Neural cell (in vitro differentiated cells): ENCODE data around the gene AKT3. TPM values are rescaled to one million over a fixed set of nuclear protein-coding genes. Genes with fewer than 3 reads are reported as not detected.
A peak's percentile ranks its signal among the peaks of the same experiment; 100 is the strongest.

Experiments
- H2AFZ ChIP-seq: fragments of 200-600, 300-800 bp; sonication (generic), shearing (Covaris generic); 2 replicates; pipeline ENCODE4 v1.6.0; 2014; ENCODE audit warnings: low read depth, mild to moderate bottlenecking, antibody characterized with exemption, low read length, moderate library complexity
- H3F3A ChIP-seq: fragments of 200-600 bp; shearing (Covaris generic); 2 replicates; pipeline ENCODE4 v1.6.1; 2016; ENCODE audit warnings: mild to moderate bottlenecking, moderate library complexity, mixed read lengths, antibody characterized with exemption, low read length; ENCODE audit not compliant: insufficient read depth, poor library complexity, severe bottlenecking
- H3K27ac ChIP-seq: fragments of 200-600, 300-800 bp; sonication (generic), shearing (Covaris generic); 2 replicates; pipeline ENCODE4 v1.5.1; 2014; ENCODE audit warnings: mild to moderate bottlenecking, low read length, moderate library complexity
- H3K27me3 ChIP-seq: fragments of 300-800, 200-600 bp; sonication (generic), shearing (Covaris generic); 2 replicates; pipeline ENCODE4 v1.6.0; 2014; ENCODE audit warnings: mild to moderate bottlenecking, low read depth, low read length, moderate library complexity; ENCODE audit not compliant: insufficient read depth
- H3K36me3 ChIP-seq: fragments of 300-800, 200-600 bp; sonication (generic), shearing (Covaris generic); 2 replicates; pipeline ENCODE4 v1.5.1; 2014; ENCODE audit warnings: mild to moderate bottlenecking, antibody characterized with exemption, low read length, moderate library complexity; ENCODE audit not compliant: insufficient read depth
- H3K4me2 ChIP-seq: fragments of 300-800, 200-600 bp; sonication (generic), shearing (Covaris generic); 2 replicates; pipeline ENCODE4 v1.6.0; 2014; ENCODE audit warnings: mild to moderate bottlenecking, low read length
- H3K4me3 ChIP-seq: fragments of 300-800, 200-600 bp; sonication (generic), shearing (Covaris generic); 2 replicates; pipeline ENCODE4 v1.5.1; 2014; ENCODE audit warnings: mild to moderate bottlenecking, low read length, moderate library complexity
- H3K79me2 ChIP-seq: fragments of 200-600 bp; shearing (Covaris generic); replicated peaks from 2 replicates; pipeline ENCODE4 v1.6.0; 2014; ENCODE audit warnings: mild to moderate bottlenecking, low read length, moderate library complexity; ENCODE audit not compliant: insufficient read depth
- H3K9ac ChIP-seq: fragments of 300-800, 200-600 bp; sonication (generic), shearing (Covaris generic); 2 replicates; pipeline ENCODE4 v1.6.1; 2016; ENCODE audit warnings: mild to moderate bottlenecking, low read length, mixed read lengths
- H3K9me2 ChIP-seq: fragments of 200-600 bp; shearing (Covaris generic); 2 replicates; pipeline ENCODE4 v1.6.1; 2016; ENCODE audit warnings: mild to moderate bottlenecking, low read length, mixed read lengths; ENCODE audit not compliant: insufficient read depth
- H3K9me3 ChIP-seq: fragments of 200-600, 300-800 bp; sonication (generic), shearing (Covaris generic); 2 replicates; pipeline ENCODE4 v1.6.1; 2016; ENCODE audit warnings: mild to moderate bottlenecking, mixed run types, low read length, moderate library complexity, mixed read lengths
- H4K20me1 ChIP-seq: fragments of 200-600 bp; shearing (Covaris generic); 2 replicates; pipeline ENCODE4 v1.6.1; 2016; ENCODE audit warnings: mild to moderate bottlenecking, mixed run types; ENCODE audit not compliant: insufficient read depth
- CTCF ChIP-seq: fragments of 450-650 bp; IDR thresholded peaks from 2 replicates; pipeline ENCODE4 v1.5.1; 2014; ENCODE audit warnings: antibody characterized with exemption, mild to moderate bottlenecking, moderate library complexity; ENCODE audit not compliant: poor library complexity, severe bottlenecking
- EP300 ChIP-seq: fragments of 450-650 bp; conservative IDR thresholded peaks from 2 replicates; pipeline ENCODE4 v1.6.1; 2014; ENCODE audit warnings: antibody characterized with exemption, mild to moderate bottlenecking, moderate library complexity; ENCODE audit not compliant: poor library complexity, severe bottlenecking
- EZH2 ChIP-seq: fragments of 200-600, 300-800 bp; shearing (Covaris generic), sonication (generic); IDR thresholded peaks from 2 replicates; pipeline ENCODE4 v1.6.1; 2014; ENCODE audit warnings: antibody characterized with exemption, low read length, borderline replicate concordance, mild to moderate bottlenecking; ENCODE audit not compliant: insufficient read depth, poor library complexity, severe bottlenecking
- MXI1 ChIP-seq: fragments of 450-650 bp; conservative IDR thresholded peaks from 2 replicates; pipeline ENCODE4 v1.6.1; 2014; ENCODE audit warnings: antibody characterized with exemption, mild to moderate bottlenecking; ENCODE audit not compliant: poor library complexity, severe bottlenecking
- POLR2AphosphoS5 ChIP-seq: IDR thresholded peaks from 2 replicates; pipeline ENCODE4 v1.6.1; 2012
- RAD21 ChIP-seq: fragments of 450-650 bp; conservative IDR thresholded peaks from 2 replicates; pipeline ENCODE4 v1.6.1; 2014; ENCODE audit warnings: antibody characterized with exemption, mild to moderate bottlenecking, moderate library complexity
- REST ChIP-seq: IDR thresholded peaks from 2 replicates; pipeline ENCODE4 v1.6.1; 2012; ENCODE audit warnings: borderline replicate concordance
- SMC3 ChIP-seq: fragments of 450-650 bp; conservative IDR thresholded peaks from 2 replicates; pipeline ENCODE4 v1.6.1; 2014; ENCODE audit warnings: antibody characterized with exemption, mild to moderate bottlenecking, moderate library complexity; ENCODE audit not compliant: poor library complexity
- TAF1 ChIP-seq: IDR thresholded peaks from 2 replicates; pipeline ENCODE4 v1.6.1; 2012; ENCODE audit warnings: low read depth
- polyA plus RNA-seq: library from polyadenylated mRNA; depleted of rRNA; stranded (reverse); fragments of >200 nt; gene quantifications from 2 replicates; pipeline ENCODE4 v1.2.3, GENCODE V29; 2014

AKT3 gene
- polyA plus RNA-seq, 1 donor from 2014 or later, result 46.0 TPM

- no peak for TF ChIP-seq TAF1
- TF ChIP-seq EZH2, result no peak
- no peak for TF ChIP-seq SMC3
- TF ChIP-seq MXI1, result no peak
- no peak for TF ChIP-seq POLR2AphosphoS5
- TF ChIP-seq EP300, result no peak
- TF ChIP-seq CTCF, result no peak
- no peak for TF ChIP-seq REST
- TF ChIP-seq RAD21, result no peak
- Histone ChIP-seq H2AFZ (no peak overlapping the region), H3K9ac (no peak overlapping the region), H3K27me3 (no peaks in the 10 kb centered on the region), H3K4me2 (no peak overlapping the region), H3K79me2 (no peaks in the 10 kb centered on the region), H3F3A (no peaks in the 10 kb centered on the region), H3K9me3 (peaks cover 3% of the 10 kb centered on the region), H3K36me3 (no peaks in the 10 kb centered on the region), H3K4me3 (no peak overlapping the region), H3K9me2 (no peaks in the 10 kb centered on the region), H3K27ac (no peak overlapping the region), H4K20me1 (no peaks in the 10 kb centered on the region)
Measured at GRCh38 chr1:243587285-243587684, 262.8 kb downstream of the AKT3 start.

- no peaks in the 10 kb centered on the region for H3F3A ChIP-seq
- no peaks in the 10 kb centered on the region for H4K20me1 ChIP-seq
- H2AFZ ChIP-seq, result no peak overlapping the region
- H3K4me3 ChIP-seq, result no peak overlapping the region
- no peaks in the 10 kb centered on the region for H3K9me2 ChIP-seq
- no peaks in the 10 kb centered on the region for H3K79me2 ChIP-seq
- no peaks in the 10 kb centered on the region for H3K27me3 ChIP-seq
- H3K4me2 ChIP-seq, result no peak overlapping the region
- no peaks in the 10 kb centered on the region for H3K36me3 ChIP-seq
- H3K9me3 ChIP-seq, result peaks cover 3% of the 10 kb centered on the region
- no peak overlapping the region for H3K27ac ChIP-seq
- TF ChIP-seq RAD21, result no peak
- peak; percentile 73 for TF ChIP-seq POLR2AphosphoS5
- no peak for TF ChIP-seq TAF1
- TF ChIP-seq REST, result no peak
- peak; percentile 87 for TF ChIP-seq EP300
- TF ChIP-seq SMC3, result no peak
- no peak for TF ChIP-seq EZH2
- no peak overlapping the region for H3K9ac ChIP-seq
Measured at GRCh38 chr1:243585982-243586381, 264.1 kb downstream of the AKT3 start.
